ENCODE data around the gene HP. TPM values are rescaled to one million over a fixed set of nuclear protein-coding genes. Genes with fewer than 3 reads are reported as not detected.
"Not testable (repeated sequence)": the region's sequence is repeated elsewhere in the genome, so short reads cannot be mapped to it uniquely, and the experiment has no call there.

HP gene
- total RNA-seq, 1 experiment from 2014 or later, result 10.0 TPM

DNA sequence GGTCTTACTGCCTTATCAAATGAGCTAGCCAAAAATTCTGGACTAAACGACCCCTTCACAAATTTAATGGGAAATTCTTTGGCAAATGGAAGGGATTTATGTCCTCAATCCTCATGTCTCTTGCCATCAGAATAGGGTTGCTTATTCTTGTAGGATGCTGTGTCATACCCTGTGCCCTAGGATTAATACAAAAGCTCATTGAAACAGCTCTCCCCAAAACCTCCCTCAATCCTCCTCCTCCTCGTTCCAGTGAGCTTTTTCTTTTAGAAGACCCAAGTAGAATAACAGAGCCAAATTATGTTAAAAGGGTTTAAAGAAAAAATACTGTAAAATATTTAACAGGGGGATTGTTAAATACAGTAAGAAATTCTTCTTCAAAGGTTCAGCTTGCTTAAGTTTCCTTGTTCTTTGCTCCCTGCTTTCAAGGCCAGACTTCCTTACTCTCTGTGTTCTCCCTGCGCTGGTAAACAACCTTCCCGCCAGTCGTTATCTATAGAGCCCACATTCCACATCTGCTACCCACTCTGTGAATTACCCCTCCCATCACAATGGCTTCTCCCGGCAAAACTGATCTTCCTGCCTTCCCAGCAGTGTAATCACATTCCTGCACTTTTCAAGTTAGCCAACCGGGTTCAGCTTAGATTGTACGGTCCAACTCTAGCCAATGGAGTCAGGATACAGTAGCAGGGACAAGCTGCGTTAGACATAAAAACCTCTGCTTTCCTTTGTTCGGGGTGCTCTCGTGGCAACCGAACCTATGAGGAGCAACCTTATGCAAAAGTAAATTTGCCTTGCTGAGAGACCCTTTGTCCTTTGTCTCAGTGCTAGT lies 18.4 kb downstream of the HP start:
- Mint-ChIP-seq H3K27ac (peak overlapping the region; percentile 60; the same call in 1 of the 2 replicates), H3K27me3 (ENCODE audit: low read depth) (no peaks in the 10 kb centered on the region), H3K4me3 (no peak overlapping the region), H3K36me3 (no peaks in the 10 kb centered on the region), H3K4me1 (peaks cover 7% of the 10 kb centered on the region), H3K9me3 (peaks cover 5% of the 10 kb centered on the region; the same call in 1 of the 2 replicates)
- ChIA-PET POLR2A (interaction anchor here (0.8 kb wide), 1 partner anchor 21 kb away, joined by 4 read pairs; the partner anchor contains the start of genes DHX38 and TXNL4B), CTCF (interaction anchor here (1.6 kb wide), 1 partner anchor 21 kb away, joined by 5 read pairs; the partner anchor contains the start of genes DHX38 and TXNL4B)
- DNase-seq (ENCODE audit: low spot score), result no peak
- ATAC-seq, result peak; percentile 64
- TF ChIP-seq, protein P1, sequence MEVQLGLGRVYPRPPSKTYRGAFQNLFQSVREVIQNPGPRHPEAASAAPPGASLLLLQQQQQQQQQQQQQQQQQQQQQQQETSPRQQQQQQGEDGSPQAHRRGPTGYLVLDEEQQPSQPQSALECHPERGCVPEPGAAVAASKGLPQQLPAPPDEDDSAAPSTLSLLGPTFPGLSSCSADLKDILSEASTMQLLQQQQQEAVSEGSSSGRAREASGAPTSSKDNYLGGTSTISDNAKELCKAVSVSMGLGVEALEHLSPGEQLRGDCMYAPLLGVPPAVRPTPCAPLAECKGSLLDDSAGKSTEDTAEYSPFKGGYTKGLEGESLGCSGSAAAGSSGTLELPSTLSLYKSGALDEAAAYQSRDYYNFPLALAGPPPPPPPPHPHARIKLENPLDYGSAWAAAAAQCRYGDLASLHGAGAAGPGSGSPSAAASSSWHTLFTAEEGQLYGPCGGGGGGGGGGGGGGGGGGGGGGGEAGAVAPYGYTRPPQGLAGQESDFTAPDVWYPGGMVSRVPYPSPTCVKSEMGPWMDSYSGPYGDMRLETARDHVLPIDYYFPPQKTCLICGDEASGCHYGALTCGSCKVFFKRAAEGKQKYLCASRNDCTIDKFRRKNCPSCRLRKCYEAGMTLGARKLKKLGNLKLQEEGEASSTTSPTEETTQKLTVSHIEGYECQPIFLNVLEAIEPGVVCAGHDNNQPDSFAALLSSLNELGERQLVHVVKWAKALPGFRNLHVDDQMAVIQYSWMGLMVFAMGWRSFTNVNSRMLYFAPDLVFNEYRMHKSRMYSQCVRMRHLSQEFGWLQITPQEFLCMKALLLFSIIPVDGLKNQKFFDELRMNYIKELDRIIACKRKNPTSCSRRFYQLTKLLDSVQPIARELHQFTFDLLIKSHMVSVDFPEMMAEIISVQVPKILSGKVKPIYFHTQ (CRISPR knock-in tag; IDR thresholded peaks at IDR 0.05), result no peak
- TF ChIP-seq GABPB1 (CRISPR knock-in tag; IDR thresholded peaks at IDR 0.05) (peak; percentile 70), NFYB (CRISPR knock-in tag; conservative IDR thresholded peaks at IDR 0.05; ENCODE audit: low read depth) (no peak)
- TF ChIP-seq, protein P2, sequence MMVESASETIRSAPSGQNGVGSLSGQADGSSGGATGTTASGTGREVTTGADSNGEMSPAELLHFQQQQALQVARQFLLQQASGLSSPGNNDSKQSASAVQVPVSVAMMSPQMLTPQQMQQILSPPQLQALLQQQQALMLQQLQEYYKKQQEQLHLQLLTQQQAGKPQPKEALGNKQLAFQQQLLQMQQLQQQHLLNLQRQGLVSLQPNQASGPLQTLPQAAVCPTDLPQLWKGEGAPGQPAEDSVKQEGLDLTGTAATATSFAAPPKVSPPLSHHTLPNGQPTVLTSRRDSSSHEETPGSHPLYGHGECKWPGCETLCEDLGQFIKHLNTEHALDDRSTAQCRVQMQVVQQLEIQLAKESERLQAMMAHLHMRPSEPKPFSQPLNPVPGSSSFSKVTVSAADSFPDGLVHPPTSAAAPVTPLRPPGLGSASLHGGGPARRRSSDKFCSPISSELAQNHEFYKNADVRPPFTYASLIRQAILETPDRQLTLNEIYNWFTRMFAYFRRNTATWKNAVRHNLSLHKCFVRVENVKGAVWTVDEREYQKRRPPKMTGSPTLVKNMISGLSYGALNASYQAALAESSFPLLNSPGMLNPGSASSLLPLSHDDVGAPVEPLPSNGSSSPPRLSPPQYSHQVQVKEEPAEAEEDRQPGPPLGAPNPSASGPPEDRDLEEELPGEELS (CRISPR knock-in tag; IDR thresholded peaks at IDR 0.05), result no peak

DNA sequence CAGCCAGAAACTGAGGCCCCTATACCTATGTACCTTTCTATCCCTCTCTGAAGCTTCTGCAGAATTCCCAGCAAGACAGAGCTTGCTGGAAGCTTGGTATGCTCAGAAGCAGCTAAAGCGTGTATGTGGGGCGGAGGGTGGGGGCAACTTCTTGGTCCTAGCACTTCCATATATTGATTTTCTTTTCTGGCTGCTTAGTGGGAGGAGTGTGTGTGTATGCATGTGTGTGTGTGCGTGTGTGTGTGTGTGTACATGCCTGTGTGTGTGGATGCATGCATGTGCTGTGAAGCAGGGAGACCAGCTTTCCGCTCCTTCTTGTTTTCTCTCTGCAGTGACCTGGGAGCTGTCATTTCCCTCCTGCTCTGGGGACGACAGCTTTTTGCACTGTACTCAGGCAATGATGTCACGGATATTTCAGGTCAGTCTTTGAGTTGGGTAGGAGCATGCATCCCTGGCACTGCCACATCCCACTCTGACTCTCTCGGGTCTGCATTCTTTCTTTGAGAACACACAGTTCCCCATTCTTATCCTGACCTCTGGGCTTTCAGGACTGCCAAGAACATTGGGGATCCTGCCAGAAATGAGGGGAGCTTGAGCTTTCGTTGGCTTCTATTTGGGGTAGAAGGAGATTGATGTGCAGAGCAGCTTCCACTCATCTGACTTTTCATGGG lies 19.4 kb downstream of the HP start:
- Mint-ChIP-seq H3K27me3 (ENCODE audit: low read depth) (no peaks in the 10 kb centered on the region), H3K9me3 (peaks cover 5% of the 10 kb centered on the region; the same call in 1 of the 2 replicates), H3K27ac (no peak overlapping the region; the same call in 1 of the 2 replicates), H3K36me3 (no peaks in the 10 kb centered on the region), H3K4me1 (peaks cover 15% of the 10 kb centered on the region), H3K4me3 (no peak overlapping the region)
- ChIA-PET CTCF (interaction anchor here (1.6 kb wide), 1 partner anchor 20 kb away, joined by 5 read pairs; the partner anchor contains the start of genes DHX38 and TXNL4B), POLR2A (no interaction called here)
- TF ChIP-seq ATF1 (CRISPR knock-in tag; IDR thresholded peaks at IDR 0.05), result no peak
- no peak for TF ChIP-seq ZNF232 (CRISPR knock-in tag; IDR thresholded peaks at IDR 0.05)
- TF ChIP-seq GTF2I (CRISPR knock-in tag; conservative IDR thresholded peaks at IDR 0.05), result no peak
- no peak for TF ChIP-seq CREB1 (CRISPR knock-in tag; IDR thresholded peaks at IDR 0.05)
- TF ChIP-seq, protein P3, sequence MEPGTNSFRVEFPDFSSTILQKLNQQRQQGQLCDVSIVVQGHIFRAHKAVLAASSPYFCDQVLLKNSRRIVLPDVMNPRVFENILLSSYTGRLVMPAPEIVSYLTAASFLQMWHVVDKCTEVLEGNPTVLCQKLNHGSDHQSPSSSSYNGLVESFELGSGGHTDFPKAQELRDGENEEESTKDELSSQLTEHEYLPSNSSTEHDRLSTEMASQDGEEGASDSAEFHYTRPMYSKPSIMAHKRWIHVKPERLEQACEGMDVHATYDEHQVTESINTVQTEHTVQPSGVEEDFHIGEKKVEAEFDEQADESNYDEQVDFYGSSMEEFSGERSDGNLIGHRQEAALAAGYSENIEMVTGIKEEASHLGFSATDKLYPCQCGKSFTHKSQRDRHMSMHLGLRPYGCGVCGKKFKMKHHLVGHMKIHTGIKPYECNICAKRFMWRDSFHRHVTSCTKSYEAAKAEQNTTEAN (CRISPR knock-in tag; IDR thresholded peaks at IDR 0.05), result no peak
- TF ChIP-seq CBFB (CRISPR knock-in tag; IDR thresholded peaks at IDR 0.05; ENCODE audit: low read depth), result no peak
- no peak for TF ChIP-seq NR2C2 (CRISPR knock-in tag; IDR thresholded peaks at IDR 0.05)
- no peak for TF ChIP-seq HMGA2 (CRISPR knock-in tag; IDR thresholded peaks at IDR 0.05)
- TF ChIP-seq ZNF317 (CRISPR knock-in tag; IDR thresholded peaks at IDR 0.05; ENCODE audit: borderline replicate concordance, low read depth), result no peak
- no peak for TF ChIP-seq ZNF671 (CRISPR knock-in tag; IDR thresholded peaks at IDR 0.05)
- no peak for DNase-seq (ENCODE audit: low spot score)
- ATAC-seq, result no peak

DNA sequence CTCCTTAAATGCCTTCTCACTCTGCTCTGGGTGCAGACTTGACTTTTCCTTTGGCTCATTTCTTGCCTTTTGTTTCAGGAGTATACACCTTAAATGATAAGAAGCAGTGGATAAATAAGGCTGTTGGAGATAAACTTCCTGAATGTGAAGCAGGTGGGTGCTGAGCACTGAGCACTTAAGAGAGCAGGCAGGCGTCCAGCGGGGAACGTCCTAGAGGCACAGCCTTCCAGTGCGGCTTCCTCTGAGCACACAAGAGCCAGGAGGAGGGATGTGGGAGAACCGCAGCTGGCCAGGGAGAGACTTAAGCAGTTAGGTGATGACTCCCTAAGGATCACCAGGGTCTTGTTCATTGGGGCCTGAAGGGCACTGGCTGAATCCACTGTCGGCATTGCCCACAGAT lies 20.8 kb downstream of the HP start:
- H3K27me3 Mint-ChIP-seq (ENCODE audit: low read depth); H3K36me3 Mint-ChIP-seq; H3K4me3 Mint-ChIP-seq; CTCF ChIA-PET; ATAC-seq; H3K9me3 Mint-ChIP-seq; POLR2A ChIA-PET; DNase-seq (ENCODE audit: low spot score); H3K27ac Mint-ChIP-seq: not testable (repeated sequence)
- peaks cover 15% of the 10 kb centered on the region for H3K4me1 Mint-ChIP-seq

DNA sequence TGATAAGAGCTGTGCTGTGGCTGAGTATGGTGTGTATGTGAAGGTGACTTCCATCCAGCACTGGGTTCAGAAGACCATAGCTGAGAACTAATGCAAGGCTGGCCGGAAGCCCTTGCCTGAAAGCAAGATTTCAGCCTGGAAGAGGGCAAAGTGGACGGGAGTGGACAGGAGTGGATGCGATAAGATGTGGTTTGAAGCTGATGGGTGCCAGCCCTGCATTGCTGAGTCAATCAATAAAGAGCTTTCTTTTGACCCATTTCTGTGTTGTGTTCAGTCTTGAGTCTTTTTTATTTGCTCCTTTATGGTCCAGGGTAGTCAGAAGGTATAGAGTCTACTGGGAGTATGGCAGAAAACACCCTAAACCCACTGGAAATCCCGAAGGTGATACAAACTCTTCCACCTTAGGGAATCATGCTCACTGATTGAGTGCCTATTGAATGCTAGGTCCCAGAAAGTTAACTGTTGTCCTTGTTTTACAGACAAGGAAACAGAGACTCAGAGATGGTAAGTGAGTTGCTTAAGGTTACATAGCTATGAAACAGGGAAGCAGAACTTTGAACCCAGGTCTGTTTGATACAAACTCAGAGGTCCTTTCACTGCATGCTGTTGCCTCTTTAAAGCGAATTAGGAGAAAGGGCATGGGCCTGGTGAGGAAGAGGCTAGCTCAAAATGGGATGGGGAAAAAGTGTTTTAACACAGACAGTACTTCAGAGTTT lies 22.8 kb downstream of the HP start:
- H3K36me3 Mint-ChIP-seq; DNase-seq (ENCODE audit: low spot score); H3K4me3 Mint-ChIP-seq; H3K27ac Mint-ChIP-seq; H3K27me3 Mint-ChIP-seq (ENCODE audit: low read depth); H3K9me3 Mint-ChIP-seq; ATAC-seq: not testable (repeated sequence)
- peaks cover 15% of the 10 kb centered on the region for H3K4me1 Mint-ChIP-seq
- ChIA-PET POLR2A (interaction anchor here (1.5 kb wide), 1 partner anchor 17 kb away, joined by 4 read pairs; the partner anchor contains the start of genes DHX38 and TXNL4B), CTCF (interaction anchor here (1.5 kb wide), 1 partner anchor 11 kb away, joined by 5 read pairs; no protein-coding TSS in a partner anchor)
